Omental fat pad (tissue), 4 donors: ENCODE results near the gene RABGGTA. TPM values are rescaled to one million over a fixed set of nuclear protein-coding genes. Genes with fewer than 3 reads are reported as not detected.

ENCODE experiments used
- ATAC-seq: fragments of 150-250 bp; one replicate; pipeline ENCODE4 v1.9.1; 2016; ENCODE audit warnings: mild to moderate bottlenecking, moderate library complexity; ENCODE audit not compliant: low FRiP score
- DNase-seq: peaks from one replicate; pipeline ENCODE4 v3.0.0-alpha.2; 2019; ENCODE audit warnings: low spot score
- total RNA-seq, 4 donors: library from RNA; depleted of rRNA; stranded (reverse); fragments of >200 nt; gene quantifications; one replicate each; pipeline ENCODE4 v1.1.0, GENCODE V29; 2016
- TF ChIP-seq, protein P1 (sequence below), 3 donors: fragments of 450-650 bp; IDR thresholded peaks; one replicate each; pipeline ENCODE4 v1.5.1; 2016 to 2017; ENCODE audit warnings: antibody characterized with exemption in 3 of 3, mild to moderate bottlenecking in 3 of 3, moderate library complexity in 2 of 3

The RABGGTA gene
- total RNA-seq, 4 donors from 2014 or later, result 20.7 to 30.9 (median 25.0) TPM

DNA sequence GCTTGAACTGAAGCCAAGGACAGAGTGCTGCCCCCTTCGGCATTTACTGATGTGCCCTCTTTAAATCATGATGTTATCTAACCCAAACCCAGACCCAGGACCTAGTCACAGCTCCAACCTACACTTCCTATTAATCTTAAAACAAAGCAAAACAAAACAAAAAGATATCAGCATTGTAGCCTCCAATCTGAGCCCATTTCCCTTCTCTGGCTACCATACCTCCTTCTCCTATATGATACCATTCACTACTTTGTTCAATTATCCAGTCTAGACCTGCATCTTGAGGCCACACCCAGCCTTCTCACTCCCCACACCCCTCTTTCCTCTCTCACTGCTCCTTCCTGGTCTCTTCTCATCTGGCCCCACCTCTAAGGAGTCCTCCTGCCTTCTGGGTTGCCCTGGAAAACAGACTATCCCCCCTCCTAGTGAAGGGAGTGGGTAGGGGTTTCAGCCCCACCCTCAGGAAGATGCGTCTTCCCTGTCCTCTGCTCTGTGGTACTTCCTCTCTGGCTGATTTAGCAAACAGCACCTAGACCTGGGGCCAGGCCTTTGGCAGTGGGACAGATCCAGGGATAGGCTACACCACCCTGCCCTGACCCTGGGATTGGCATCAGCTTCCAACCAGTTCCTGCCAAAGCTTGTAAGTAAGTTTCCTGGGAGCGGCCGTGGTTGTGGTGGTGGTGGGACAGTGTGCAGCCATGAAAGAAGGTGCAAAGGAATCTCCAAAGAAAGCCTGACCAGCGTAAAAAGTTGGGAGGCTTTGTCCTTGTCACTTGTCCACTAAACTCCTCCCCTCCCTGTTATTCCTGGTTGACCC is 43.2 kb upstream of the RABGGTA start:
- DNase-seq, result no peak
- TF ChIP-seq, protein P1, sequence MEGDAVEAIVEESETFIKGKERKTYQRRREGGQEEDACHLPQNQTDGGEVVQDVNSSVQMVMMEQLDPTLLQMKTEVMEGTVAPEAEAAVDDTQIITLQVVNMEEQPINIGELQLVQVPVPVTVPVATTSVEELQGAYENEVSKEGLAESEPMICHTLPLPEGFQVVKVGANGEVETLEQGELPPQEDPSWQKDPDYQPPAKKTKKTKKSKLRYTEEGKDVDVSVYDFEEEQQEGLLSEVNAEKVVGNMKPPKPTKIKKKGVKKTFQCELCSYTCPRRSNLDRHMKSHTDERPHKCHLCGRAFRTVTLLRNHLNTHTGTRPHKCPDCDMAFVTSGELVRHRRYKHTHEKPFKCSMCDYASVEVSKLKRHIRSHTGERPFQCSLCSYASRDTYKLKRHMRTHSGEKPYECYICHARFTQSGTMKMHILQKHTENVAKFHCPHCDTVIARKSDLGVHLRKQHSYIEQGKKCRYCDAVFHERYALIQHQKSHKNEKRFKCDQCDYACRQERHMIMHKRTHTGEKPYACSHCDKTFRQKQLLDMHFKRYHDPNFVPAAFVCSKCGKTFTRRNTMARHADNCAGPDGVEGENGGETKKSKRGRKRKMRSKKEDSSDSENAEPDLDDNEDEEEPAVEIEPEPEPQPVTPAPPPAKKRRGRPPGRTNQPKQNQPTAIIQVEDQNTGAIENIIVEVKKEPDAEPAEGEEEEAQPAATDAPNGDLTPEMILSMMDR (IDR thresholded peaks at IDR 0.05), result no peak
- no peak for ATAC-seq

DNA sequence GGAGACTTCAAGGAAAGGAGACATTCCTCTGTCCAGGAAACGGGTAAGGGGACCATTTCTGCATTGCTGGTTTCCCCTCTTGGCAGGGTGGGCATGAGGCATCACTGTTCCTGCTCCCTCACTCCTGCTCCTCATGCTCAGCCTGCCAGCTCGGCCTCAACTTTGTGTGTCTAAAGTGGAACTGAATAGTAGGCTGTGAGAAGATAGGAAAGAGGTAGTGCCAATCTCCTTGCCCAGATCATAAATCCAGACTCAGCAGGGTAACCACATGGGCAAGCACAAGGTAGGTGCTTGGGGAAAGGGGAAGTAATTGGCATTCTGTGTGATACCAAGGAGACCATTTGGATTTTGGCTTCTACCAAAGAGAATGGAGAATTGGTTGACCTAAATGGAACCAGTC is 42.5 kb upstream of the RABGGTA start:
- ATAC-seq (no peak), DNase-seq (no peak)
- TF ChIP-seq, protein P1 (IDR thresholded peaks at IDR 0.05), result no peak

DNA sequence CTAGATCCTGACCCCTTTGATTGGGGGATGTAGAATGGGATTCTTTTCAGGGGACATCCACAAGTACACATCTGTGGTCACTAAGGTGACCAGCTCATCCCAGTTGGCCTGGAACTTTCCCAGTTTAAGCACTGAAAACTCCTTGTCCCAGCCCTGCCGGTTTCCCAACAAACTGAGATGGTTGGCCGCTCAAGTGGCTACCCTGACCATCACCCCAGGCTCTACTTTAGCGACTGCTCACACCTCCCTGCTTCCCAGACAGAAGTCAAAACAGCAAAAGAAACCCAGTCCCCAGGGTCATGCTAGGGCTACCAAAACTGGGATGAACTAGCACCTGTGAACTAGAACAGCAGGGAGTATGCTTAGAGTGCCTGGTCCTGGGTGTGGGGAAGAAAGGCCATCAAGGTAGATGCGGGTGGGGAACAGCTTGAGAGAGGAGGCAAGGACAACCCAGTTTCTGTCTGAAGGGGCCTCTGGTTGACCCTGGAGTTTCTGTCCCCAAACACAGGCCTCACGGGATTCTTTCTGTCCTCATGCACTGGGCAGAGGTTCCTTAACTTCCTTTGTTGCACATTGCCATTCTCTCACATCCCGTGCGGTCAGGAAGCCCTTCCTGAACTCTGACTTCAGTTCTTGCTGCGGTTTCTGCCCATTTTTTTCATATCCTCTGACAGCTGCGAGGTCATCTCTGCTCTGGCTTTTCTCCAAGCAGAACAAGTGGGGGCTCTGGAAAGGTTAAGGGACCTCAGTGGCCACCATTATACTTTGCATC is 41.5 kb upstream of the RABGGTA start:
- ATAC-seq, result no peak
- no peak for DNase-seq

DNA sequence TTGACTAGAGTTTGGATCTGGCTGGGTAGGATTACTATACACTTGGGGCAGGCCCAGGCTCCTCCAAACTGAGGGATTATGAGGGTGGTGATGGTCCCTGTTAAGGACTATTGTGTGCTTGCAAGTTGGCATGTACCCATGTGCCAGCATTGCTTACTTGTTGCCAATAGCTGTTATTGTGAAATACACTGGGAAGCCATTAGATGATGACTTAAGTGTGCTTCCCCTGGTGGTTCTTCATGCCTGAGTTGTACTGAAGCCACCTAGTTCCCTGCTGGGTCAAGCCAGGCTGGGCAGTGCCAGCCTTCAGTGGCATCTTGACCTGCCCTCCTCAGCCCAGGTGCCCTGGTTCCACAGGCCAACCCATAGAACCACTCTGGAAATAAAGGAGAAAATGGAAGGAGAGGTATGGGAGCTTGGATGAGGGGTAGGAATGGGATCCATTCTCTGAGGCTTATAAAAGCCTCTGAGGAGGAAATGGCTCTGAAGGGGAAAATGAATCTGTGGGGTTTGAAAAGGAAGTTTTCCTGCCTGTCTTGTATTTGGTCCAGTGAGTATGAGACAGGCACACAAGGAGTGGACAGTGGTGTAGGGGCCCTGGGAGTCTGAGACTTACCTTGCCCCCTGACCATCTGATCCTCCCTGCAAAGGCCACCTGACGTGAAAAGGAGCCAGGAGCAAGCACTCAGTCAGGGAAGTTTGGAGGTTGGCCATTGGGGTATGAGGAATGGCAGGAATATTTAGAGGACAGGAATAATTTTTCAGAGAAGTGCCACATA is 40.6 kb upstream of the RABGGTA start:
- TF ChIP-seq, protein P1 (IDR thresholded peaks at IDR 0.05), result no peak
- ATAC-seq (no peak), DNase-seq (no peak)

More for the DNA sequence above, 41.5 kb upstream of the RABGGTA start:
- TF ChIP-seq, protein P1 (IDR thresholded peaks at IDR 0.05), result no peak

DNA sequence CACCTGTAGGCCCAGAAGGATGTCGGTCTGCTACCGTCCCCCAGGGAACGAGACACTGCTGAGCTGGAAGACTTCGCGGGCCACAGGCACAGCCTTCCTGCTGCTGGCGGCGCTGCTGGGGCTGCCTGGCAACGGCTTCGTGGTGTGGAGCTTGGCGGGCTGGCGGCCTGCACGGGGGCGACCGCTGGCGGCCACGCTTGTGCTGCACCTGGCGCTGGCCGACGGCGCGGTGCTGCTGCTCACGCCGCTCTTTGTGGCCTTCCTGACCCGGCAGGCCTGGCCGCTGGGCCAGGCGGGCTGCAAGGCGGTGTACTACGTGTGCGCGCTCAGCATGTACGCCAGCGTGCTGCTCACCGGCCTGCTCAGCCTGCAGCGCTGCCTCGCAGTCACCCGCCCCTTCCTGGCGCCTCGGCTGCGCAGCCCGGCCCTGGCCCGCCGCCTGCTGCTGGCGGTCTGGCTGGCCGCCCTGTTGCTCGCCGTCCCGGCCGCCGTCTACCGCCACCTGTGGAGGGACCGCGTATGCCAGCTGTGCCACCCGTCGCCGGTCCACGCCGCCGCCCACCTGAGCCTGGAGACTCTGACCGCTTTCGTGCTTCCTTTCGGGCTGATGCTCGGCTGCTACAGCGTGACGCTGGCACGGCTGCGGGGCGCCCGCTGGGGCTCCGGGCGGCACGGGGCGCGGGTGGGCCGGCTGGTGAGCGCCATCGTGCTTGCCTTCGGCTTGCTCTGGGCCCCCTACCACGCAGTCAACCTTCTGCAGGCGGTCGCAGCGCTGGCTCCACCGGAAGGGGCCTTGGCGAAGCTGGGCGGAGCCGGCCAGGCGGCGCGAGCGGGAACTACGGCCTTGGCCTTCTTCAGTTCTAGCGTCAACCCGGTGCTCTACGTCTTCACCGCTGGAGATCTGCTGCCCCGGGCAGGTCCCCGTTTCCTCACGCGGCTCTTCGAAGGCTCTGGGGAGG is 39.5 kb upstream of the RABGGTA start, which contains the start of gene LTB4R:
Gene LTB4R (plus strand): TSS at position 857 of the 959 bp plus-strand sequence. CDS start 4,150 bp downstream, outside the sequence.
- ATAC-seq, result peak; percentile 66
- TF ChIP-seq, protein P1 (IDR thresholded peaks at IDR 0.05), result no peak
- no peak for DNase-seq

DNA sequence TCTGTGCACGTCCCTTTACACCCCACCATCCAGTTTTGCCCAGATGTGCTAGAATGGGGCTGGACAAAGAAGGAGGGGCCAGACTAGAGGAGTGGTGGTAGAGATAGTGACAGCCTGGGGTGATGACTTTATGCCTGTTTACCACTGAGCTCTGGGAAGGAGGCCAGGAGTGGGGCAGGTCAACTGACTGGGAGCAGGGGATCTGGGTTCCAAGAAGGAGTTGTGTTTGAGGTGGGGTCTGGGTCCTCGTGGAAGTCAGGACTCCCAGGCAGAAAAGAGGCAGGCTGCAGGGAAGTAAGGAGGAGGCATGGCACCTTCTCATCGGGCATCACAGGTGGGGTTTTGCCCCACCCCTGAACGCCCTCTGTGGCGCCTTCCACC is 38.9 kb upstream of the RABGGTA start:
- DNase-seq, result no peak
- TF ChIP-seq, protein P1 (IDR thresholded peaks at IDR 0.05), result no peak
- no peak for ATAC-seq
